HG03066 (cell line): ENCODE data around the gene AWAT2.

Experiments used
- ATAC-seq: cut with Tn5 transposase; IDR thresholded peaks from one replicate; pipeline ENCODE4 v1.9.1; 2021; ENCODE audit warnings: low read depth; ENCODE audit not compliant: unreplicated experiment

AWAT2 gene, protein sequence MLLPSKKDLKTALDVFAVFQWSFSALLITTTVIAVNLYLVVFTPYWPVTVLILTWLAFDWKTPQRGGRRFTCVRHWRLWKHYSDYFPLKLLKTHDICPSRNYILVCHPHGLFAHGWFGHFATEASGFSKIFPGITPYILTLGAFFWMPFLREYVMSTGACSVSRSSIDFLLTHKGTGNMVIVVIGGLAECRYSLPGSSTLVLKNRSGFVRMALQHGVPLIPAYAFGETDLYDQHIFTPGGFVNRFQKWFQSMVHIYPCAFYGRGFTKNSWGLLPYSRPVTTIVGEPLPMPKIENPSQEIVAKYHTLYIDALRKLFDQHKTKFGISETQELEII

DNA sequence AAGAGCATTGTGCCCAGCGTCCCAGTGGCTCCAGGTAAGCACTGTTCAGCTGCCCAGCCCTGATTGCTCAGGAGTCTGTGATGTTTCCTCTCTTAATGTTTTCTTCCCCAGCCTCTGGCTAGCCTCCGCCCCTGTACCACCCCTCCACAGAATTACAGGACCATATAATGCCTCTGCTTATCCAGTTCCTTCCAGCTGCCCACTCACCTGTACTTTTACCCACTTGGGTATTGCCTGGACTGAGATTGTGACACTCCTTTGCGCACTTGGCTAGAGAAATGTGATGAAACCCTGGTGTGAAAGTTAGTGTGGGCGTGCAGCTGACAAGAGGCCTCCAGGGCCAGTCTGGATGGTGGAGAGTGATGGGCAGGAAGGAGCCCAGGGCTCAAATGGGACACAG is at the start of gene AWAT2:
TSS of gene AWAT2 (minus strand) at position 14 of the 400 bp plus-strand sequence. CDS start at position 8, 6 bp downstream.
- ATAC-seq: no peak

GRCh38 chrX:70096052-70096451 is 46.3 kb upstream of the AWAT2 start:
- ATAC-seq: no peak

DNA sequence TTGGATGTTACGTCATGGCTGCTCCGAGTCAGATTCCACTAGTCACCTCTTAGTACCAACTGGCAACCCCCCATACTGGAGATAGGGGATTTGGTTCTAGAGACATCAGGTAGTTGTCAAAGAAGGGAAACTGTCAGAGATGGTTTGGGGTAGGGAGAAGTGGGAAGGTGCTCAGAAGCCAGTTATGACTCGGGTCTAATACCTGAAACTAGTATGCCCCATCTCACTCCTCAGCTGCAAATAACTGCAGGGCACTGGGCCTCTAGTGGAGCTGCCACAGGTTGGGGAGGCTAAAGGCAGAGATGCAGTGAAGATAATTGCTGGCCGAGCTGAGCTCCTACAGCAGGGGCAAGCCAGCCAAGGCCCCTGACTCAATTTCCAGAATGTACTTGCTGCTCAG is 42.5 kb upstream of the AWAT2 start:
- no peak for ATAC-seq

DNA sequence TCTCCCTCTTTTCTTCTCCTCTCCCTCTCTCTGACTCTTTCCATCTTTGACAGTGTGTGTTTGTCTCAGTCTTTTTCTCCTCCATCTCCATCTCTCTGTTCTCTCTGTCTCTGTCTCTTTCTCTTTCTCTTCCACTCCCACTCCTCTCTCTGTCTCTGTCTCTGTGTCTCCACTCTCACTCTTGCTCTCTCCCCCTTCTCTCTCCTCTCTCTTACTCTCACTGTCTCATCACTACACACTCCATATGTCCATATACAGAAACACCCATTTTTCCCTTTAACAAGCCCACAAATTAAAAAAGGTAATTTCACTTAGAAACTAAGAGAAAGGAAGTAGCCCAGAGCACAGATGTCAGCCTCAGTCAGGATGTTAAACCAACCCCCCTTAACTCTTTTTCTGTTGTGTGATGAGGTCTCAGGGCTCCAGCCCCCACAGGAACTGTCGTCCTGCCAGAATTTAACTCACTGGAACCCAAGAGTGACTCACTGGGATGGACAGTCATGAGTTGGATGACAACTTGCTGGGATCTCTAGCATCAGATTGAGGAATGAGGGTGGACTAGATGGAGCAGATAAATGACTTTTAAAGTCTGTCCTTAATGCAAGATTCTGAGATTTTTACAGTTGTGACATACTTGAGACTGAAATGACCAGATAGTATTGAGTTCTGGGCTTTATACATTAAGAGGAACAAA is 40.0 kb upstream of the AWAT2 start:
- ATAC-seq: no peak

GRCh38 chrX:70088751-70089150 is 39.0 kb upstream of the AWAT2 start:
- no peak for ATAC-seq

DNA sequence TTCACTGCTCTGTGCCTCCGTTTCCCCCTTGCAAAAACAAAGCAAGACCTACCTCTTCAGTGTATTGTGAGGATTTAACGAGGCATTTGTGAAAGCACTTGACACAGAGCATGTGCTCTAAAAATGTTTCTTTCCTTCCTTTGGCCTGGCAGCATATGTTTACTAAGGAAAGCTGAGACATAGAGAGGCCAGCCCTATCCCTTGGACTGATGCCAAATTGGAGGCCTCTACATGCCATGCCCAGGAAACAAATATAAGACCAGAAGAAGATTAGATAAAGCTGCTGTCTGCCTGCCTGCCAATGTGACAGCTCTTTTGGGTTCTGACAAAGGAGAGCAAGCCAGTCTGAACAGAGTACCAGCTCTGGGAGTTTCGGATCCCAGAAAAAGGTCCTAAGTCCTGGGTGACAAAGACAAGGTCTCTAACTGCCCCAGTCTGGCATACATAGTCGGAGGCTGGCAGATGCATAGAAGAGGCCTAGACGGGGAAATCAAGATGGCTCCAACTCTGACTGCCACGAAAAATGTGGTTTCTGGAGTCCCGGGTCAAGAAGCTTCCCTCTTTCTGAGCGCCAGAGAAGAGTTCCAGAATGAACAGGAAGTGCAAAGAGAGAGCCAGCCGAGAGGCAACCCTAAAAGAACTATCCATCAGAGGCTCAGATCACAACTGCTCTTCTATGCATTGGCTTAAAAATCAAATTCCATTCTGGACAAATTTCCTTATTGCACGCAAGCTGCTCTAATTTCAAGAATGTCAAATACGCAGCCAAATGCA is 38.3 kb upstream of the AWAT2 start:
- no peak for ATAC-seq

DNA sequence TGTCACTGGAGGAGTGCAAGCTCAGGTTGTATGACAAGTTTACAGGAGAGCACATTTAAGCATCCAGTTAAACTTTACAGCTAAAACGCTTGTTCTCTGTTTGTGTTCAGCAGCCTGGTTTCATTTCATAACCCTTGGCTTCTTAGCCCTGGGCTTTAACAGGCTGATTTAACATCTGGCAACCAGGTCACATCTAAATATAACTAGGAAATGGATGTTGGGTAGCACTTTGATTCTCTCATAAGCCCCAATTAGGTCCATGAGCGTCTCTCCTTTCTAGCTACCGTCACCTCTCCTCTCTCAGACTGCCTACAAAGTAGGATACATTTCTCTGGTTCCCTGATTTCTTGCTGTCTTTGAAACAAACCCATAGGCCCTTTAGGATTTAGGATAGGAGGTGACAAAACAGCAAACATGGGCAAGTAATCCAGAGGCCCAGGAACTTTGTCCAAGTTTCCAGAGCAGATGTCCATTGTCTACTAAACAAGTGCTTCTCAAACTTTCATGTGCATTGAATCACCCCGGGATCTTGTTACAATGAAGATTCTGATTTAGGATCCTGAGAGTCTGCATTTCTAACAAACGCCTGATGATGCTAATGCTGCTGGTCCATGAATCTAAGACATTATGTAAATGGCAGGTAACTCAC is 35.0 kb upstream of the AWAT2 start:
- no peak for ATAC-seq

DNA sequence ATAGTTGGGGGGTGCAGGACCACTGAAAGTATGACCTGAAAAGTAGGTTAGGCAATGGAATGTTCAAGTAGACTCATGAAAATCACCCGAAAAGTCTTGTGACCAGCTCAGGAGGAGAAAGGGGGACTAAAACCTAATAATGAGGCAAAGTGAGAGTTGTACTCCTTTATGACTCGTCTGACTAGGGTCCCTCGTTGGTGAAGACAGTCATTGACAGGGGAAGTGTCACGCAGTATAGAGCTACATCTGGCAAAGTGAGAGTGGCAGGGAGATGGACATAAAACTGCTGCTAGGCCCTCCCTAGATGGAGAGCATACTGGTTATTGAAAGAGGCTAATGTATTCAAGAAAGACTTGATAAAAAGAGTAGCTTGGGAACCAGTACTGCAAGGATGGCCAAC is 33.0 kb upstream of the AWAT2 start:
- no peak for ATAC-seq

- ATAC-seq: no peak
Observed at GRCh38 chrX:70079870-70080269, 30.1 kb upstream of the AWAT2 start.

- ATAC-seq: no peak
Observed at GRCh38 chrX:70079297-70079696, 29.6 kb upstream of the AWAT2 start.

DNA sequence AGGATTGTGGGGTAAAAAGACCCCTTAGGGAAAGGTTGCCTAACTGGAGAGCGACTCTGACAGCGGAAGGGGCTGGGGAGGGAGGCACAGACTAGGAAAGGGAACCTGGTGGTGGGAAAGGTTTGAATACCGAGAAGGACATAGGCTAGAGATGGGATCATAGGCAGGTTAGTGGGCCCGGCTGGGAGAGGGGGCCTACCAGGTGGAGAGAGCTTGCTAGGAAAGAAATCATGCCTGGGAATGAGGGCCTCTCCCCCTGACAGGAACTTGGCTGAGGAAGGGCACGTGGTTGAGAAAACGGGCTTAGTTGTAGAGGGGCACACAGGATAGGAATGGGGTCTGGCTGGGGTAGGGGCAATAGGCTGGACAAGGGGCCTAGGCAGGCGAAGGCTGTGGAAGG is 16.9 kb upstream of the AWAT2 start:
- no peak for ATAC-seq

DNA sequence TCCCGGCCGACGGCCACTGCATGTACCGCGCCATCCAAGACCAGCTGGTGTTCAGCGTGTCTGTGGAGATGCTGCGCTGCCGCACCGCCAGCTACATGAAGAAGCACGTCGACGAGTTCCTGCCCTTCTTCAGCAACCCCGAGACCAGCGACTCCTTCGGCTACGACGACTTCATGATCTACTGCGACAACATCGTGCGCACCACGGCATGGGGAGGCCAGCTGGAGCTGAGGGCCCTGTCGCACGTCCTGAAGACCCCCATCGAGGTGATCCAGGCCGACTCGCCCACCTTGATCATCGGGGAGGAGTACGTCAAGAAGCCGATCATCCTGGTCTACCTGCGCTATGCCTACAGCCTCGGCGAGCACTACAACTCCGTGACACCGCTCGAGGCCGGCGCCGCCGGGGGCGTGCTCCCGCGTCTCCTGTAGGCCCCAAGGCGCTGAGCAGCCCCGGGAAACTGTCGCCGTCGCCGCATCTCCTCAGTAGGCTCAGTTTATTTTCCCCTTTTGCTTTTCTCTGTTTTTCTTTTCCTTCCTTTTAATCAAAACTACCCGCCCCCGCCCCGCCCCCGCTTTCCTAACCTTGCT is 13.3 kb upstream of the AWAT2 start:
- no peak for ATAC-seq

DNA sequence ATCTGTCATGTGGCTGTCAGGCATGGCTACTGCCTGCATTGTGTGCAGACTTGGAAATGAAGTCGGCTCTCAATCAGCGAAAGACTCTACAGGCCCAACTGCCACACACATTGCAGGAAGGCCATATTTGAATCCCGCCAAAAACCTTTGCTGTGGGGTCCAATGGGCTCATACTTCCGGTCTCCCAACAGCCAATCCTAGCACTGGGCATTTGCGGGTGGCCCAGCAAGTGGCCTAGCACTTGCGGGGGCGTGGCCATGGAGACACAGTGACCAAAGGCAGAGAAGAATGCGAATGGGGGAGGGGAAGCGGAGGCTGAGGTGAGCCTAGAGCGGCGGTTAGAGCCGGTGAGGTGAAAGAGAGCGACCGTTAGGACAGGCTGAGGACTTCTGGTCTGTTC is 12.3 kb upstream of the AWAT2 start, which contains the start of gene OTUD6A:
TSS of gene OTUD6A (plus strand) at position 382 of the 400 bp plus-strand sequence. CDS start 68 bp downstream, outside the sequence.
- ATAC-seq: no peak

GRCh38 chrX:70054391-70054790 is 4.7 kb upstream of the AWAT2 start:
- no peak for ATAC-seq

- no peak for ATAC-seq
Observed at GRCh38 chrX:70052895-70053615, 3.3 kb upstream of the AWAT2 start.

GRCh38 chrX:70049406-70049805 is 332 bp downstream of the AWAT2 start:
- no peak for ATAC-seq

DNA sequence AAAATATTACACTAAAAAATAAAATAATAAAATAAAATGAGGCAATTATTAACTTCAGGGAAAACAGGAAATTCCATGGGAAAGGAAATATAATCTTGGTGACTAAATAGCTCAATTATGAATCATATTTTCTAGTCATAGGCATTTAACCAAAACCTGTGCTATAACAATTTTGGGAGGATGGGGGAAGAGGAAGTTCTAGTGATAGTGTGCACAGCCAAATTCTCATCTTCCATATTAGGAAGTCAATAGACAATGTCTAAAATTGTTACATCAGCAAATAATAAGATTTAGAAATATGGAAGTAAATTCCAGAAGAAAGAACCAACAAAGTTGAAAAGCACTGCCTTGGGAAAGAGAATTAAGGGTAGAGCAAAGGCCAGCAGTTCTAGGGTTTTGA is 2.8 kb downstream of the AWAT2 start:
- no peak for ATAC-seq

DNA sequence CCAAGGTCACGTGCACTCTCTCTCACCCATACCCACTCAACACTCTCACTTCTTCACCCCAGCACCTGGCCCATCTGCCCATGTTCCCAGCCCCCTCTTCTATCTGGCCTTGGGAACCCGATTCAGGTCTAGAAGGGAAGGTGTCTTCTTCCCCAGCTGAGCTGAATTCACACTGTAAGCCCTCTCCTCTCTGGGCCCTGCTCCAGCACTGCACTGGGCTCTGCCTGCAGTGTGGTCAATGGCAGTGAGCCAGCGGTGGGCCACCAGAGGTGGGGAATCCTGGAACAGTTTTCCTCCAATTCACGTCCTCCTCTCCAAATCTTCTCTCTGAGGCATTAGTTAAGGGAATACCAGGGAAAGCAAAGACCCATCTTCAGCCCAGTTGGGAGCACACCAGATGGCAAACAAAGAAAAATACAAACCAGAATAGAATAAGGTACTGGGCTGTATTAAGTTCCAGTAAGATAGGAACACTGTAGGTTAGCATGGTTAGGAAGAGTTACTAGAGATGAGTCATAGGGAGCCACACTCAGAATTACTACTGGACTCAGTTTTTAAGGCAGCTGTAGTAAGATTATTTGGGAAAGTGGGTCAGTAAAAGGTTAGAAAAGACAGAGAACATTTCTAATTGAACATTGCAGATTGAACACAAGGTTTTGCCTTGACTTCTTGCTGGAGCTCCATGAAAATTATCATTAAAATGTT is 5.0 kb downstream of the AWAT2 start:
- ATAC-seq: no peak

DNA sequence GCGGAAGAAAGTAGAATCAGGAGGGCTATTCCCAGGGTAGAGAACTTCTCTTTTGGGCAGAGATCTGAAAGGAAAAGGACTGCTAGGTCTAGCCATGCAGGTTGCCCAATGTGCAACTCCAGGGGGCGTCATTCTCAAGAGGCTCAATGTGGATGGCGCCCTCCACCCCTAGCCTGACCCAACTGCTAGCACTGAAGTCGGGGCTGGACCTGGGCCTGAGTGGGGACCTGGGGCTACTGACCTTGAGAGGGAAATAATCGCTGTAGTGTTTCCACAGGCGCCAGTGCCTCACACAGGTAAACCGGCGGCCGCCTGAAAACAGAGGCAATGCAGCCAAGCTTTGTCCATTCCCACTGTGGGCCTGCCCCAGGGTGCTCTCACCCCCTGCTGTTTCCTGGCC is 6.1 kb downstream of the AWAT2 start:
- ATAC-seq: no peak
